ENCODE data around the gene AP2B1. TPM values are rescaled to one million over a fixed set of nuclear protein-coding genes. Genes with fewer than 3 reads are reported as not detected.

The AP2B1 gene
- polyA plus RNA-seq, 1 of the 3 experiments (the other 2 are of a cell fraction) = 97.8 TPM

GRCh38 chr17:35708149-35708548 is 121.0 kb downstream of the AP2B1 start:
- DNase-seq = no peak
- H4K20me1 ChIP-seq (ENCODE audit: insufficient read depth) = no peaks in the 10 kb centered on the region
- POLR2A ChIA-PET = no interaction called here

More at GRCh38 chr17:35708149-35708548, 121.0 kb downstream of the AP2B1 start:
- TF ChIP-seq GABPA (IDR thresholded peaks at IDR 0.05; ENCODE audit: low read depth) = no peak
- no peak for TF ChIP-seq SMC3 (IDR thresholded peaks at IDR 0.05; ENCODE audit: low read depth, low read length)
- TF ChIP-seq NFIC (IDR thresholded peaks at IDR 0.05; ENCODE audit: borderline replicate concordance) = no peak
- TF ChIP-seq CTCF (IDR thresholded peaks at IDR 0.05) = no peak
- no peak for TF ChIP-seq RXRA (IDR thresholded peaks at IDR 0.05; ENCODE audit: borderline replicate concordance, low read depth)
- no peak for TF ChIP-seq MXI1 (IDR thresholded peaks at IDR 0.05; ENCODE audit: low read depth, low read length)
- no peak for TF ChIP-seq EP300 (IDR thresholded peaks at IDR 0.05; ENCODE audit: borderline replicate concordance in 1 of 2, low read depth in 1 of 2, low read length in 1 of 2)
- no peak for TF ChIP-seq YY1 (IDR thresholded peaks at IDR 0.05; ENCODE audit: low read depth)
- TF ChIP-seq RAD21 (IDR thresholded peaks at IDR 0.05; ENCODE audit: low read length) = no peak
- no peak for TF ChIP-seq PBX3 (IDR thresholded peaks at IDR 0.05)
- no peak for TF ChIP-seq FOXJ3 (CRISPR knock-in tag; IDR thresholded peaks at IDR 0.05)
- TF ChIP-seq IRF3 (IDR thresholded peaks at IDR 0.05; ENCODE audit: low read depth, low read length) = no peak
- TF ChIP-seq EZH2phosphoT487 (IDR thresholded peaks at IDR 0.05; ENCODE audit: borderline replicate concordance, low read depth) = no peak
- TF ChIP-seq FOXM1 (IDR thresholded peaks at IDR 0.05; ENCODE audit: low read depth) = no peak
- Histone ChIP-seq H2AFZ (ENCODE audit: low read depth) (no peak overlapping the region), H3K9me2 (no peaks in the 10 kb centered on the region), H3K79me2 (ENCODE audit: insufficient read depth) (no peaks in the 10 kb centered on the region), H3K9ac (no peak overlapping the region), H3K27me3 (ENCODE audit: insufficient read depth) (no peaks in the 10 kb centered on the region), H3K36me3 (replicated peaks in 1 of 2; ENCODE audit: control insufficient read depth in 1 of 2, insufficient read depth in 2 of 2, low read length in 1 of 2) (peaks cover 23 to 26% of the 10 kb centered on the region in 2 experiments), H3F3A (replicated peaks; ENCODE audit: insufficient read depth) (peaks cover 7% of the 10 kb centered on the region), H3K4me3 (ENCODE audit: low read depth in 2 of 2, low read length in 1 of 2) (no peak overlapping the region), H3K4me1 (ENCODE audit: control insufficient read depth in 1 of 2, insufficient read depth in 2 of 2, low read depth in 1 of 2, low read length in 1 of 2) (peaks cover 5 to 7% of the 10 kb centered on the region in 2 experiments; a peak in 3 of 4 replicates), H3K4me2 (no peak overlapping the region), H3K9me3 (no peaks in the 10 kb centered on the region), H3K27ac (ENCODE audit: low read depth in 2 of 2, low read length in 1 of 2) (no peak overlapping the region)
- 86% methylated on average over 3 of the region's 3 CpGs for WGBS (ENCODE audit: low lambda C conversion rate)
- CTCF ChIA-PET = interaction anchor here (0.6 to 4.5 kb wide), 3 partner anchors 9 to 39 kb away, joined by 3 to 23 read pairs (median 3); no protein-coding TSS in a partner anchor
